GM12892 (cell line): ENCODE results near the gene UBE3A.

Source experiments
- POLR2A ChIP-seq: IDR thresholded peaks from 2 replicates; pipeline ENCODE4 v1.6.1; 2011; ENCODE audit warnings: low read depth, low read length, control low read depth
- POLR2AphosphoS5 ChIP-seq: IDR thresholded peaks from 2 replicates; pipeline ENCODE4 v1.6.1; 2011; ENCODE audit warnings: low read depth, low read length, control low read depth

DNA sequence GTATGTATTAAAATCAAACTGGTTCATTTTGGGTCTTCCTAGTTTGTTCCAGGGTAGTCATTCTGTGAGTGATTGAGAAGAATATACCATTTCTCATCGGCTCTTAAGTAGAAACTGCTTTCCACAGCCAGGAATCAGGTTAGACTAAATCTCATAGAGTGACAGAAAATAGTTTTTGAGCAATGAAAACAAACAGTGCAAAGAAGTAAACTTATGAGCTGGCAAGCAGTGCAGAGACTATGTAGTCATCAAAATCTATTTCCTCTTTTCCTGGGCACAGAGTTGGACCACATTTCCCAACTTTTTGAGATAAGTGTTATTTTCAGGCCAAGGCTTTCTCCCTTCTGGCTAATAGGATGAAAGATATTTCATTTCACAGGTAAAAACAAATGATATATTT lies 66.5 kb downstream of the UBE3A start:
- TF ChIP-seq POLR2A (no peak), POLR2AphosphoS5 (no peak)
